ENCODE data around the gene PHTF1. TPM values are rescaled to one million over a fixed set of nuclear protein-coding genes. Genes with fewer than 3 reads are reported as not detected.
A peak's percentile ranks its signal among the peaks of the same experiment; 100 is the strongest.

The PHTF1 gene
- total and polyA plus RNA-seq, 10 of the 15 experiments (the other 5 are each of a cell fraction or from before 2014, with no cell fraction given): 7.8 to 37.6 (median 24.1) TPM

- Histone ChIP-seq H3K27me3 (replicated peaks in 1 of 2; ENCODE audit: control insufficient read depth in 2 of 2, insufficient read depth in 2 of 2, low read length in 1 of 2) (no peaks in the 10 kb centered on the region), H2AFZ (ENCODE audit: control insufficient read depth, low read depth, low read length) (peak overlapping the region; percentile 93), H4K20me1 (ENCODE audit: control insufficient read depth, insufficient read depth) (no peaks in the 10 kb centered on the region), H3K27ac (ENCODE audit: control insufficient read depth, insufficient read depth) (peak overlapping the region; percentile 94), H3K36me3 (ENCODE audit: control insufficient read depth in 2 of 2, insufficient read depth in 2 of 2, low read length in 1 of 2) (no peaks in the 10 kb centered on the region; a peak in 2 of 4 replicates), H3K4me3 (peak overlapping the region; percentile 85), H3K9ac (ENCODE audit: control insufficient read depth, insufficient read depth, low read length) (peak overlapping the region; percentile 93), H3K4me1 (ENCODE audit: control insufficient read depth, insufficient read depth, low read length) (no peaks in the 10 kb centered on the region; the same call in 1 of the 2 replicates), H3K79me2 (ENCODE audit: control insufficient read depth, insufficient read depth, low read length) (peaks cover 28% of the 10 kb centered on the region), H3K4me2 (ENCODE audit: control insufficient read depth, insufficient read depth) (peak overlapping the region; percentile 80), H3K9me3 (replicated peaks; ENCODE audit: control insufficient read depth, insufficient read depth, low read length) (no peaks in the 10 kb centered on the region)
- ChIA-PET RAD21 (ENCODE audit: unreplicated experiment) (interaction anchor here (0.6 to 5.2 kb wide), 11 partner anchors 11 to 963 kb away, joined by 3 to 55 read pairs (median 6); partner anchors contain the start of genes AP4B1, HIPK1 and RSBN1), POLR2A (interaction anchor here (0.6 to 3.9 kb wide), 17 partner anchors 11 to 1316 kb away, joined by 3 to 36 read pairs (median 5); partner anchors contain the start of genes AP4B1 and RSBN1), SMC1A (ENCODE audit: uncharacterized antibody, unreplicated experiment) (interaction anchor here (0.7 to 5.5 kb wide), 17 partner anchors 11 to 949 kb away, joined by 3 to 66 read pairs (median 7); partner anchors contain the start of genes AP4B1, HIPK1 and RSBN1), CTCF (interaction anchor here (0.6 to 2.8 kb wide), 12 partner anchors 12 to 110 kb away, joined by 3 to 20 read pairs (median 5); partner anchors contain the start of gene RSBN1)
- intact Hi-C loops (cut with micrococcal nuclease; ENCODE audit: unreplicated experiment) (loop anchor here (2.0 to 10.0 kb wide), 4 partner anchors 34 to 170 kb away; partner anchors contain the start of genes AP4B1, DCLRE1B and HIPK1), in situ Hi-C loops (cut with MboI) (no loop called here)
- peak; percentile 80 for ATAC-seq
- TF ChIP-seq YY1 (IDR thresholded peaks at IDR 0.05; ENCODE audit: low read depth, low read length) (0 out of 2 replicates have a peak, but pooled peaks have one; percentile 7), BMI1 (IDR thresholded peaks at IDR 0.05; ENCODE audit: borderline replicate concordance) (peak; percentile 95), NRF1 (conservative IDR thresholded peaks at IDR 0.05; ENCODE audit: low read depth, low read length) (no peak), SMARCA5 (IDR thresholded peaks at IDR 0.05) (0 out of 2 replicates have a peak, but pooled peaks have one; percentile 53), LARP7 (IDR thresholded peaks at IDR 0.05) (peak; percentile 60; the same call in 1 of the 2 replicates), GATAD2B (conservative IDR thresholded peaks at IDR 0.05; ENCODE audit: low read depth) (peak; percentile 91), MXI1 (IDR thresholded peaks at IDR 0.05; ENCODE audit: low read depth, low read length) (peak; percentile 71; the same call in 1 of the 2 replicates), RELA (IDR thresholded peaks at IDR 0.05; ENCODE audit: borderline replicate concordance, partially characterized antibody) (no peak), ZBED1 (IDR thresholded peaks at IDR 0.05; ENCODE audit: borderline replicate concordance) (no peak), NKRF (conservative IDR thresholded peaks at IDR 0.05) (peak; percentile 97), BACH1 (IDR thresholded peaks at IDR 0.05; ENCODE audit: borderline replicate concordance) (peak; percentile 63), ZNF217 (IDR thresholded peaks at IDR 0.05) (no peak), IRF4 (IDR thresholded peaks at IDR 0.05; ENCODE audit: low read depth, low read length) (no peak), SIN3A (IDR thresholded peaks at IDR 0.05; ENCODE audit: low read depth, low read length) (peak; percentile 93), SRF (IDR thresholded peaks at IDR 0.05; ENCODE audit: low read depth in 2 of 2, low read length in 2 of 2) (0 out of 4 replicates have a peak, but pooled peaks of 1 of the 2 experiments have one; percentile 59), NFIC (IDR thresholded peaks at IDR 0.05; ENCODE audit: low read depth, low read length) (no peak), EGR1 (IDR thresholded peaks at IDR 0.05; ENCODE audit: borderline replicate concordance in 1 of 2, low read depth in 2 of 2, low read length in 2 of 2) (peak in 1 of 2 experiments; percentile 38; a peak in 1 of 3 replicates), BCL3 (IDR thresholded peaks at IDR 0.05; ENCODE audit: borderline replicate concordance, insufficient read depth, low read depth, low read length, poor library complexity, severe bottlenecking) (no peak), TCF3 (IDR thresholded peaks at IDR 0.05; ENCODE audit: borderline replicate concordance, insufficient read depth, low read depth, low read length) (no peak), CHD2 (IDR thresholded peaks at IDR 0.05; ENCODE audit: borderline replicate concordance, low read depth, low read length) (peak; percentile 56; the same call in 1 of the 2 replicates), IKZF2 (IDR thresholded peaks at IDR 0.05) (0 out of 4 replicates have a peak, but pooled peaks of 1 of the 2 experiments have one; percentile 0)
- no TSS peak for BruUV-seq (replicated peaks)
- WGBS (ENCODE audit: insufficient coverage, insufficient replicate concordance, low lambda C conversion rate, missing lambda C conversion rate): under 1% methylated on average over 48 of the region's 55 CpGs
- no peak for DNase-seq (ENCODE audit: low read depth, low spot score)
- FAIRE-seq: no peak
Measured at GRCh38 chr1:113758631-113759332, 504 bp downstream of the PHTF1 start.
